Esophagus squamous epithelium (tissue), 5 donors: ENCODE data around the gene STK16. TPM values are rescaled to one million over a fixed set of nuclear protein-coding genes. Genes with fewer than 3 reads are reported as not detected.

Experiments used
- DNase-seq: peaks from one replicate; lab custom pipeline; 2025; lab: John Stamatoyannopoulos, UW
- H3K27ac ChIP-seq, 4 donors: fragments of 200-600 bp; sonication (generic); one replicate each; pipeline ENCODE4 v1.5.1; 2016 to 2019; ENCODE audit warnings: mild to moderate bottlenecking in 1 of 4
- H3K27me3 ChIP-seq, 4 donors: fragments of 200-600 bp; sonication (generic); 1 replicate in 3 of 4; 2 replicates in 1 of 4; pipeline versions ENCODE4 v1.5.1 to v1.6.0; 2017 to 2021; ENCODE audit warnings: antibody characterized with exemption in 1 of 4
- H3K36me3 ChIP-seq, 3 donors: fragments of 200-600 bp; sonication (generic); one replicate each; pipeline ENCODE4 v1.5.1; 2016 to 2019
- H3K4me1 ChIP-seq, 3 donors: fragments of 200-600 bp; sonication (generic); one replicate each; pipeline ENCODE4 v1.5.1; 2017 to 2019
- H3K4me3 ChIP-seq, 4 donors: fragments of 200-600 bp; sonication (generic); 1 replicate in 3 of 4; 2 replicates in 1 of 4; pipeline ENCODE4 v1.5.1; 2016 to 2019; ENCODE audit warnings: mild to moderate bottlenecking in 2 of 4, moderate library complexity in 1 of 4
- H3K9me3 ChIP-seq, 3 donors: fragments of 200-600 bp; sonication (generic); one replicate each; pipeline ENCODE4 v1.5.1; 2016 to 2019
- CTCF ChIP-seq, 6 experiments: fragments of 450-650 bp in 4 of 6; fragments of 200-600 bp in 2 of 6; sonication (generic) in 2 of 6; IDR thresholded peaks; one replicate each; pipeline ENCODE4 v1.5.1; 2016 to 2019; ENCODE audit warnings: antibody characterized with exemption in 6 of 6, mild to moderate bottlenecking in 4 of 6, moderate library complexity in 4 of 6
- POLR2A ChIP-seq, 4 donors: fragments of 450-650 bp; IDR thresholded peaks; one replicate each; pipeline ENCODE4 v1.6.1; 2017; ENCODE audit warnings: antibody characterized with exemption in 4 of 4, mild to moderate bottlenecking in 4 of 4, moderate library complexity in 3 of 4
- WGBS, 2 donors: methylation state at CpG; one replicate each; pipeline ENCODE4 v1.1.5; 2018; 5-methylcytosine and 5-hydroxymethylcytosine counted together
- intact Hi-C: fragments of 100-400 bp; cut with DNase I; formaldehyde crosslinking; loops from one replicate; pipeline ENCODE4 v1.15.0; 2022
- total RNA-seq, 4 donors: library from RNA; depleted of rRNA; stranded (reverse); fragments of >200 nt; gene quantifications; one replicate each; pipeline ENCODE4 v1.1.0, GENCODE V29; 2016
- donor health status: DM: yes; HTN: yes; CAD: no.

Gene STK16
- total RNA-seq, 4 donors from 2014 or later: 8.6 to 27.4 (median 19.3) TPM

DNA sequence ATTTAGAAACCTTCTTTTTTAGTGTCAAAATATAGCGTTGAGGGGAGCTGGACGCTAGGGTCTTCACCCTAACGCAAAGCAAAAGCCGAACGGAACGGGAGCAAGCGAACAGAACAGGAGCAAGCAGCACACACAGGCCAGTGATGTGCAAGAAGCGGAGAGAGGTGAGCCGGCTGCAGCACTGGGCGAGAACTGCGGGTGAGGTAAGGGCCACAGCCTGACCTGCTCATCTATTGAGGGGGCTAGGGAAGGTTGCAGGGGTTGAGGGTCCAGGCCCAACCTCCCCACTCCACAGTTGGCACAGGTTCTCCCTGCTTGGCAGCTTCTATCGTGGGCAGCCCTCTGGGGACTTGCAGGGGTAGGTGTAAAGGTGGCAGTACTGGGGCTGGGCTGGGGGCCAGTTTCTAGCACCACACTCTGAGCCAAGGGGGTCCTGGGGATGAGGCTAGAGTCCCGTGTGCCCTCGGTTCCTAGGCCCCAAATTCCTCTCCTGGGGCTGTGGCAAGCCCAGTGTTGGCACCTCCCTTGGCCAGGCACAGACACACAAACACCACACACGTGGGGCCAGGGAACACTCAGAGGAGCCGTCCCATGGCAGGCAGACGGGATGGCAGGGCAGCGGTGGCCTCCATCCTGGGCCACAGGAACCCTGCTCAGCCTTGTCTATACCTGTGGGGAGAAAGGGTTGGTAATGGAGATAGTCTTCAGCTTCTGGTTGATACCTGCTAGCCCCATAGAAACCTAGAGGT lies 25.3 kb upstream of the STK16 start:
- intact Hi-C loops: loop anchor here (10.0 kb wide), 1 partner anchor 55 kb away; the partner anchor contains the start of gene NHEJ1
- no peak overlapping the region for H3K4me3 ChIP-seq

DNA sequence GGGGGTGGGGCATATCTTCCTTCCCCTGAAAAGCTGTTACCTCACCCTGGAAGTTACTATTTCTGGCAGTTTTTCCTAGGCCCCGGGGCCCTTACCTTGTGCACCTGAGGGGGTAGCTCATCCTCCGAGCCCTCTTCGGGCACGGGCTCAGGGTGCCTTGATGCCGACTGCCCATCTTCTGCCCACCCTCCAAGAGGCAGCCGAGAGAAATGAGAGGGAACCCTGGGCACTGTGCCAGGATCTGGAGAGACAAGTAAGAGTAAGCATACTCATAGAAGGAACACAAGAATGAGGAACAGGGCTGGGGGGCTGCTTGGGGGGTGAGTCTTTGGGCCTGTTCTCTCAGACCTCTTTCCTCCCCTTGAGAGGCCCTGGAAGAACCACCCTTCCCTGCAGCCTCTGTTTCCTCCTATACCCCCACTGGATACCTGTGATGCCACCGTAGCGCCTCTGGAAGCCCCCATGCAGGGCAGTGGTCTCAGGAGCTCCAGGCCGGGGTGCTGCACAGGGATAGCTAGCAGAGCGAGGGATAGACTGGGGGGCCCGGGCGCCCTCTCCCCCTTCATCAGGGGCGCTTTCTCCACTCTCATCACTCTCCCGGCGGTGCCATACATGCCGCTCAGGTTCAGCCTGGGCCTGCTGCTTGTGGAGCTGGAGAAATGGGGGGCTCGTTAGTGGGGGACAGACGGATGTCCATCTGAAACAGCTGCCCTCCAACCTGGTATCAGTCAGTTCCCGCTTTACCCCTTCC lies 24.5 kb upstream of the STK16 start:
- intact Hi-C loops: no loop called here
- H3K4me1 ChIP-seq: peaks cover 21 to 45% (median 29%) of the 10 kb centered on the region in 3 donors
- no peaks in the 10 kb centered on the region for H3K9me3 ChIP-seq
- H3K27me3 ChIP-seq: no peaks in the 10 kb centered on the region
- no peak for DNase-seq
- no peak overlapping the region for H3K27ac ChIP-seq
- 96 to 98% methylated on average over 5 to 10 of the region's 19 CpGs for WGBS, 2 donors
- TF ChIP-seq POLR2A (IDR thresholded peaks at IDR 0.05) (no peak), CTCF (IDR thresholded peaks at IDR 0.05) (no peak)
- H3K36me3 ChIP-seq: peaks cover 49 to 75% (median 52%) of the 10 kb centered on the region in 3 donors
- H3K4me3 ChIP-seq: no peak overlapping the region

More for the DNA sequence above, 25.3 kb upstream of the STK16 start:
- peaks cover 21 to 46% (median 29%) of the 10 kb centered on the region in 3 donors for H3K4me1 ChIP-seq
- H3K27me3 ChIP-seq: no peaks in the 10 kb centered on the region
- no peaks in the 10 kb centered on the region for H3K9me3 ChIP-seq
- 80 to 85% methylated on average over 14 to 15 of the region's 18 CpGs for WGBS, 2 donors
- no peak for DNase-seq
- peaks cover 42 to 75% (median 50%) of the 10 kb centered on the region in 3 donors for H3K36me3 ChIP-seq
- peak overlapping the region in 2 of 4 donors; percentile 93 to 98 for H3K27ac ChIP-seq
- TF ChIP-seq POLR2A (IDR thresholded peaks at IDR 0.05): no peak
- TF ChIP-seq CTCF (IDR thresholded peaks at IDR 0.05): no peak

DNA sequence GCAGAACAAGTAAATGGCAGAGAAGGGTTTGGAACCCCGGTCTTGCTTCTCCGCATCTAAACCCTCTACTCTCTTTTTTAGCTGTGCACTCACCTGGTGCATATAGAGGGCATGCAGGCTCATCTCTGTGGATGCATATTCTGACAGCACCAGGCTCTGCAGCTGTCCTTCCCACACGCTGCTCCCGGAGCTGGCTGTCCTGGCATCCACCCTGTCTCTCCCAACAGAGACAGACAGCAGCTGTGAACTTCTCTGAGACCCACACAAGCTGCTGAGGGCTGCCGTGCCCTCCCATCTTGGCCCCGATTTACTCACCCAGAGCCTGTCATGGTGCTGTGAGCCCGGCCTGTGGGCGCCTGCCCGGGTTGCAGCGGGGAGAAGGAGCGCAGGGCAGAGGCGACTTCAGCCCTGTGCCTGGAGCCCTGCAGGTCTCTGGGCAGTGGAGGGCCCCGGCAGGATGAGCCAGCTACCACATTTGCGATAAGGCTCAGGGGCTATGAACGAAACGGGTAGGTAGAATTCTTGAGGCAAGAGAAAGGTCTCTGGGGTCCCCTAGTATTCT lies 23.2 kb upstream of the STK16 start:
- Histone ChIP-seq H3K4me1 (peaks cover 14 to 37% (median 23%) of the 10 kb centered on the region in 3 donors), H3K27ac (no peak overlapping the region), H3K9me3 (no peaks in the 10 kb centered on the region), H3K36me3 (peaks cover 50 to 76% (median 50%) of the 10 kb centered on the region in 3 donors), H3K4me3 (no peak overlapping the region), H3K27me3 (no peaks in the 10 kb centered on the region)
- WGBS, 2 donors: 86 to 90% methylated on average over 7 to 12 of the region's 16 CpGs
- intact Hi-C loops: no loop called here
- TF ChIP-seq CTCF (IDR thresholded peaks at IDR 0.05) (no peak), POLR2A (IDR thresholded peaks at IDR 0.05) (no peak)
- no peak for DNase-seq

- Histone ChIP-seq H3K9me3 (no peaks in the 10 kb centered on the region), H3K4me1 (peaks cover 17 to 37% (median 20%) of the 10 kb centered on the region in 3 donors), H3K27ac (no peak overlapping the region), H3K4me3 (no peak overlapping the region), H3K36me3 (peaks cover 50 to 84% (median 50%) of the 10 kb centered on the region in 3 donors), H3K27me3 (no peaks in the 10 kb centered on the region)
- no peak for DNase-seq
- WGBS, 2 donors: 90 to 92% methylated on average over 16 to 22 of the region's 31 CpGs
- intact Hi-C loops: no loop called here
- TF ChIP-seq CTCF (IDR thresholded peaks at IDR 0.05): no peak
- TF ChIP-seq POLR2A (IDR thresholded peaks at IDR 0.05): no peak
These were observed 21.3 kb upstream of the STK16 start for GRCh38 chr2:219223831-219224610.
